K562 (cell line): Measurements from ENCODE around the gene CYYR1.

ENCODE experiments used
- JUNB ChIP-seq: fragments of 450-650 bp; formaldehyde crosslinking; conservative IDR thresholded peaks from 2 replicates; pipeline ENCODE4 v1.4.0; 2020; ENCODE audit warnings: mild to moderate bottlenecking
- NR1H2 ChIP-seq: sonication (generic); formaldehyde crosslinking; IDR thresholded peaks from 2 replicates; pipeline ENCODE4 v1.4.0; 2020; ENCODE audit warnings: mild to moderate bottlenecking, missing genetic modification reagents
- POLR2A ChIP-seq: fragments of 450-650 bp; conservative IDR thresholded peaks from 2 replicates; pipeline ENCODE4 v1.6.1; 2016
- POLR2AphosphoS5 ChIP-seq: IDR thresholded peaks from 2 replicates; pipeline ENCODE4 v1.6.1; 2011; ENCODE audit warnings: mild to moderate bottlenecking, low read depth, low read length, moderate library complexity; ENCODE audit not compliant: control insufficient read depth, insufficient read depth
- SMAD1 ChIP-seq: fragments of 150-350 bp; IDR thresholded peaks from 2 replicates; pipeline ENCODE4 v1.6.1; 2014; ENCODE audit warnings: low read length, low read depth; ENCODE audit not compliant: partially characterized antibody
- TF ChIP-seq, protein P1 (sequence below), 3 experiments: IDR thresholded peaks in 2 of 3; conservative IDR thresholded peaks in 1 of 3; 2 replicates each; pipeline ENCODE4 v1.5.1; 2011 to 2012; ENCODE audit warnings: low read length in 3 of 3, mild to moderate bottlenecking in 3 of 3, control low read depth in 2 of 3, improper control_type of control experiment in 1 of 3, inconsistent platforms in 1 of 3, low read depth in 1 of 3, mixed read lengths in 1 of 3, moderate library complexity in 1 of 3; ENCODE audit not compliant: insufficient read depth in 2 of 3

DNA sequence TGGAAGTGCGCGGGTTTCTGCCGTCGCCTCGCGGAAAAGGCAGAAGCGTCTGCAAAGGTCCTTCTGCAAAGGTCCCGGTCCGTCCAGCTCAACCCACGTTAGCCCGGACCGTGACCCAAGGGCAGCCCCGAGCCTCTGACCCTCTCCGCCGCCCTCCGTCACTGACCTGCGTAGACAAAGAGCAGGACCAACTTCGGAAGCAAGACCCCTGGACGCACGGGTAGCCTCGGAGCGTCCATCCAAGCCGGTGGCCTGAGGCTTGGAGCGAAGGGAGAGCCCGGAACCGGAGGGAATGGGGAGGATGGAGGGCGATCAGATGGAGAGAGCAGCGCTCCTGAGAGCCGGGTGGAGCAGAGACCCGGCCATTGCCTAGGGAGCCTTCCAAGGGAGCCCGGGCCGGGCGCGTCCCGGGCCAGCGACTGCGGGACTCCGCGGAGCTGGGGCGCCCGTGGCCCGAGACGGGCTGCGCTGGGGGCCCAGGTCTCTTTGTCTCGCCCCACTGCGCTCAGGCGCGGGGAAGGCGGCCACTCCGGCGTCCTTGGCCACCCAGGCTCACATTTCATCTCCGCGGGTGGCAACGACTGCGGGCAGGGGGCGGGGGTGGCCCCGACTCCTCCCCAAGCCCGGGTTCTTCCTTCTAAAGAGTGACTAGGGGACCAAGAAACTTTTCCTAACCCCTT lies at the start of gene CYYR1:
- TF ChIP-seq NR1H2 (CRISPR knock-in tag): no peak
- no peak for TF ChIP-seq JUNB (CRISPR knock-in tag)
- TF ChIP-seq, protein P1, sequence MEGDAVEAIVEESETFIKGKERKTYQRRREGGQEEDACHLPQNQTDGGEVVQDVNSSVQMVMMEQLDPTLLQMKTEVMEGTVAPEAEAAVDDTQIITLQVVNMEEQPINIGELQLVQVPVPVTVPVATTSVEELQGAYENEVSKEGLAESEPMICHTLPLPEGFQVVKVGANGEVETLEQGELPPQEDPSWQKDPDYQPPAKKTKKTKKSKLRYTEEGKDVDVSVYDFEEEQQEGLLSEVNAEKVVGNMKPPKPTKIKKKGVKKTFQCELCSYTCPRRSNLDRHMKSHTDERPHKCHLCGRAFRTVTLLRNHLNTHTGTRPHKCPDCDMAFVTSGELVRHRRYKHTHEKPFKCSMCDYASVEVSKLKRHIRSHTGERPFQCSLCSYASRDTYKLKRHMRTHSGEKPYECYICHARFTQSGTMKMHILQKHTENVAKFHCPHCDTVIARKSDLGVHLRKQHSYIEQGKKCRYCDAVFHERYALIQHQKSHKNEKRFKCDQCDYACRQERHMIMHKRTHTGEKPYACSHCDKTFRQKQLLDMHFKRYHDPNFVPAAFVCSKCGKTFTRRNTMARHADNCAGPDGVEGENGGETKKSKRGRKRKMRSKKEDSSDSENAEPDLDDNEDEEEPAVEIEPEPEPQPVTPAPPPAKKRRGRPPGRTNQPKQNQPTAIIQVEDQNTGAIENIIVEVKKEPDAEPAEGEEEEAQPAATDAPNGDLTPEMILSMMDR (IDR thresholded peaks at IDR 0.05 in 2 of 3, conservative IDR thresholded peaks at IDR 0.05 in 1 of 3; ENCODE audit: insufficient read depth in 2 of 3, low read depth in 1 of 3, low read length in 3 of 3): no peak
- no peak for TF ChIP-seq SMAD1
- no peak for TF ChIP-seq POLR2A
- no peak for TF ChIP-seq POLR2AphosphoS5
